Activated CD8-positive, alpha-beta T cell treated with anti-CD3 and anti-CD28 coated beads, Interleukin-2, amount 10 ng/mL, durations not matched to agents 7 days and 5 days (primary cell): ENCODE measurements around the gene GYPC. TPM values are rescaled to one million over a fixed set of nuclear protein-coding genes. Genes with fewer than 3 reads are reported as not detected.

ENCODE experiments used
- ATAC-seq: fragments of 150-1000 bp; cut with Tn5 transposase; one replicate; pipeline ENCODE4 v1.10.0; 2021; ENCODE audit warnings: moderate library complexity
- CTCF ChIA-PET: fragments of 350-600 bp; sonication (Branson Sonifier 250); formaldehyde crosslinking; loops from one replicate; lab custom pipeline; 2021; ENCODE audit warnings: antibody characterized with exemption; lab: Charles Lee
- POLR2A ChIA-PET: fragments of 350-600 bp; sonication (Branson Sonifier 250); formaldehyde crosslinking; loops from one replicate; lab custom pipeline; 2021; ENCODE audit warnings: antibody characterized with exemption; lab: Charles Lee
- DNase-seq: peaks from one replicate; pipeline ENCODE4 v3.0.0-alpha.2; 2020
- H3K27ac Mint-ChIP-seq: one replicate; pipeline ENCODE4 v1.8.0; 2021; ENCODE audit warnings: mild to moderate bottlenecking, mixed read lengths
- H3K27me3 Mint-ChIP-seq: one replicate; pipeline ENCODE4 v1.8.0; 2021; ENCODE audit warnings: low read depth, mixed read lengths
- H3K36me3 Mint-ChIP-seq: one replicate; pipeline ENCODE4 v1.8.0; 2021; ENCODE audit warnings: low read depth, mixed read lengths
- H3K4me1 Mint-ChIP-seq: one replicate; pipeline ENCODE4 v1.8.0; 2021; ENCODE audit warnings: low read depth, mixed read lengths
- H3K4me3 Mint-ChIP-seq: one replicate; pipeline ENCODE4 v1.8.0; 2021; ENCODE audit warnings: mild to moderate bottlenecking, mixed read lengths
- H3K9me3 Mint-ChIP-seq: one replicate; pipeline ENCODE4 v1.8.0; 2022; ENCODE audit warnings: mixed read lengths; ENCODE audit not compliant: insufficient read depth
- total RNA-seq, 2 experiments: library from RNA; stranded (reverse); gene quantifications; one replicate each; pipeline ENCODE4 v1.2.3, GENCODE V29; 2021

The GYPC gene
- total RNA-seq, 2 experiments from 2014 or later: 163 to 168 TPM

- peaks cover 28% of the 10 kb centered on the region for H3K4me1 Mint-ChIP-seq
- ATAC-seq (no peak), DNase-seq (no peak)
- peaks cover 90% of the 10 kb centered on the region for H3K36me3 Mint-ChIP-seq
- peaks cover 10% of the 10 kb centered on the region for H3K9me3 Mint-ChIP-seq
- CTCF ChIA-PET: no interaction called here
- POLR2A ChIA-PET: no interaction called here
- H3K27me3 Mint-ChIP-seq: no peaks in the 10 kb centered on the region
- no peak overlapping the region for H3K4me3 Mint-ChIP-seq
- H3K27ac Mint-ChIP-seq: no peak overlapping the region
Observed at GRCh38 chr2:126671488-126671887, 15.5 kb downstream of the GYPC start.

DNA sequence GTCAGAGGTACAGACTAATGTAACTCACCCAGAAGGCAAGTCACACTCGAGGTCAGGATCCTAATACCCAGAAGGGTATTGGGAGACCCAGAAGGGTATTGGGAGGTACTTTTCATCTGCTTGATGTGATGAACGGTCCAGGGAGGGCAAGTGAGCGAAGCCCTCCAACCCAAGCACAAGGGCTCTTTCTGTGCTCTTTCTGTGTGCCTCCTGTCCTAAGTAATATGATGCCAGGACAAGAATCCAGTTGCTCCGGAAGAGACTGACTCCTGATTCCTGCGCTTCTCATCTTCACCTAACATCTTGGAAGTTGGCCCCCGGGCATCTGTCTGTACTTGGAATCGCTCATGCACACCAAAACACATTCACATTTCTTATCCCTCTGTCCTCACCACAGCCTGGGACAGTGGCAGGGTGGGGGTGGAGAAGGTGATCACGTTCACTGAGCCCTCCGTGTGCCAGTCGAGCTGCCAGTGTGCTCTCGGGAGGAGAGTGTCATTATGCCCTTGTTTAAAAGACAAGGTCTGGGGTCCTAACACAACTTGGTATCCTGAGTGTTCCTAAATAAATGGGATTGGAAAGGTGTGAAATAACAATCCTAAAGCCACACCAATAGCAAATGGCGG lies 17.1 kb downstream of the GYPC start:
- Mint-ChIP-seq H3K27ac (no peak overlapping the region), H3K4me3 (no peak overlapping the region), H3K36me3 (peaks cover 88% of the 10 kb centered on the region), H3K9me3 (peaks cover 10% of the 10 kb centered on the region), H3K27me3 (no peaks in the 10 kb centered on the region), H3K4me1 (peaks cover 31% of the 10 kb centered on the region)
- DNase-seq: no peak
- ChIA-PET POLR2A (no interaction called here), CTCF (no interaction called here)
- no peak for ATAC-seq

DNA sequence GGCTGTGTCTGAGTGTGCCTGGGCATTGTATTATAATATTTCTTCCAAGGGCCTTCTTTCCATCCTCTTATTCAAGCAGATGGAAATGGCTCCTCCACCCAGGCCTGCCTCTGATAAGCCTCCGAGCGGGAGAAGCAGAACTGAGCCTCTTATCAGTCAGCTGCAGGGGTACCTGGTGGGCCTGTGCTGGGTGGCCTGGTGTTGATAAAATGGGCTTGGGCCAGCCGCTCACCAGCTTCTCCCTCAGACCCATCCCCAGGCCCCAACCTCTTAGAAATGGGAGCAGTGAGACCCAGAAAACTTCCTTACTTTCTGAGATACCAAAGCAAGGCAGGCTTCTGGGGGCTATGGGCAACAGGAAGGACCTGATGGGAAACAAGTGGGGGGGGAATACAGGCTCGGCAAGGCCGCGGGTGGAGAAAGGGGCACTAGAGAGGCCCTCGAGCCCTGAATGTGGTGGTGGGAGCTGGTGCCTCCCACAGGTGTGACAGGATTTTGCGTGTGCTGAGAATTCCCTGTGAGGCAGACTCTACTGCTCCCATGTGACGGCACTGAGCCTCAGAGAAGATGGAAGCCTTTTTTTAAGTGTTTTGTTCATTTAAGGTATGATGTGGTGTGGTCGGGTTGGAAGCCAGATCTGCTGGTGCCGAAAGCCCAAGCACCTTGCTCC lies 18.3 kb downstream of the GYPC start:
- Mint-ChIP-seq H3K4me1 (peaks cover 34% of the 10 kb centered on the region), H3K9me3 (peaks cover 10% of the 10 kb centered on the region), H3K27ac (no peak overlapping the region), H3K36me3 (peaks cover 85% of the 10 kb centered on the region), H3K4me3 (no peak overlapping the region), H3K27me3 (no peaks in the 10 kb centered on the region)
- ChIA-PET POLR2A (interaction anchor here (1.7 kb wide), 1 partner anchor 12 kb away, joined by 5 read pairs; no protein-coding TSS in a partner anchor), CTCF (no interaction called here)
- DNase-seq: no peak
- no peak for ATAC-seq

GRCh38 chr2:126675637-126676036 lies 19.7 kb downstream of the GYPC start:
- H3K27me3 Mint-ChIP-seq: no peaks in the 10 kb centered on the region
- H3K4me3 Mint-ChIP-seq: no peak overlapping the region
- no peak for ATAC-seq
- no peak overlapping the region for H3K27ac Mint-ChIP-seq
- POLR2A ChIA-PET: interaction anchor here (1.7 kb wide), 1 partner anchor 13 kb away, joined by 5 read pairs; no protein-coding TSS in a partner anchor
- DNase-seq: no peak
- peaks cover 32% of the 10 kb centered on the region for H3K4me1 Mint-ChIP-seq
- peaks cover 88% of the 10 kb centered on the region for H3K36me3 Mint-ChIP-seq
- peaks cover 10% of the 10 kb centered on the region for H3K9me3 Mint-ChIP-seq
- CTCF ChIA-PET: no interaction called here

DNA sequence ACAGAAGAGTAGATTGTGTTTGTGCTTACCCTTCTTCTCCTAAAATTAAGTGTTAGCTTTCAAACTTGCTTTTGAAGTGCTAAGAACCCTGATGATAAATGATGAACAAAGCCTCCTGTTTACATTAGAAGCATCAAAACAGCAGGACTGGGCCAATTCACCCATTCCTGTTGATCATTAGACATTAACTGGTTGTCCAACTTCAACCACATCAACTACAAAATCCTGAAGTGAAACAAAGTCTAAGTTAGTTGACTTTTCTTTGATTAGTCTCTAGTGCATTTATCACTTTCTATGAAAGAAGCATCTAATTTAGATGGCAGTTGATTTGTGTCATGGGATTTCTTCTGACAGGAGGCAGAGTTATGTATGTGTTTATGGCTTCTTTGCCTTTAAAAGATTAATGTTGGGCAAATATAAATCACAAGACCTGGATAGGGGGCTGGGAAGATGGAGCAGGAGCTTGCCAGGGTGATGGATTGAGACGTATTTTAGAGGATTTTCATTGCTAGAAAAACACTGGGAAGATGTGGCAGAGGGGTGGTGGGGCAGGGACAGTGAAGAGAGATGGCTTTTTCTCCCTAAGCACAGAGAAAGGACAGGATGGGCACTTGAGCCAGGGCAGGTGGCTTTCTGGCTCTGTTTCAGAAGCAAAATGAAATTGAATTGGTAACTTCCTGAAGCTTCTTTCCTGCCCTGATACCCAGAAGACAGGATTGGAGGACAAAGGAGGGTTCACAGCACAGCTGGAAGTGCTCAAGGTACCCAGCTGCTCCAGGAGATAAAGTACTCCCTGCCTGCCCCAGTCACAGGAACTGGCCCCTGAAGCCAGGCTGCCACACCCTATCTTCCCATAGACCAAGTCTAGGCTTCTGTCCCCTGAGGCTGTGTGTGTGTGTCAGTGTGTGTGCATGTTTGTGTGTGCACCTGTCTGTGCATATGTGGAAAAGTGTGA lies 20.5 kb downstream of the GYPC start:
- Mint-ChIP-seq H3K4me3 (no peak overlapping the region), H3K27ac (peak overlapping the region; percentile 48), H3K27me3 (no peaks in the 10 kb centered on the region), H3K4me1 (peaks cover 28% of the 10 kb centered on the region), H3K9me3 (peaks cover 10% of the 10 kb centered on the region), H3K36me3 (peaks cover 89% of the 10 kb centered on the region)
- POLR2A ChIA-PET: no interaction called here
- CTCF ChIA-PET: no interaction called here
- DNase-seq (no peak), ATAC-seq (no peak)

- peaks cover 27% of the 10 kb centered on the region for H3K4me1 Mint-ChIP-seq
- ChIA-PET POLR2A (no interaction called here), CTCF (no interaction called here)
- H3K27me3 Mint-ChIP-seq: no peaks in the 10 kb centered on the region
- peak overlapping the region; percentile 48 for H3K27ac Mint-ChIP-seq
- H3K36me3 Mint-ChIP-seq: peaks cover 89% of the 10 kb centered on the region
- peaks cover 10% of the 10 kb centered on the region for H3K9me3 Mint-ChIP-seq
- no peak overlapping the region for H3K4me3 Mint-ChIP-seq
- DNase-seq (no peak), ATAC-seq (no peak)
Observed at GRCh38 chr2:126677176-126677538, 21.2 kb downstream of the GYPC start.

DNA sequence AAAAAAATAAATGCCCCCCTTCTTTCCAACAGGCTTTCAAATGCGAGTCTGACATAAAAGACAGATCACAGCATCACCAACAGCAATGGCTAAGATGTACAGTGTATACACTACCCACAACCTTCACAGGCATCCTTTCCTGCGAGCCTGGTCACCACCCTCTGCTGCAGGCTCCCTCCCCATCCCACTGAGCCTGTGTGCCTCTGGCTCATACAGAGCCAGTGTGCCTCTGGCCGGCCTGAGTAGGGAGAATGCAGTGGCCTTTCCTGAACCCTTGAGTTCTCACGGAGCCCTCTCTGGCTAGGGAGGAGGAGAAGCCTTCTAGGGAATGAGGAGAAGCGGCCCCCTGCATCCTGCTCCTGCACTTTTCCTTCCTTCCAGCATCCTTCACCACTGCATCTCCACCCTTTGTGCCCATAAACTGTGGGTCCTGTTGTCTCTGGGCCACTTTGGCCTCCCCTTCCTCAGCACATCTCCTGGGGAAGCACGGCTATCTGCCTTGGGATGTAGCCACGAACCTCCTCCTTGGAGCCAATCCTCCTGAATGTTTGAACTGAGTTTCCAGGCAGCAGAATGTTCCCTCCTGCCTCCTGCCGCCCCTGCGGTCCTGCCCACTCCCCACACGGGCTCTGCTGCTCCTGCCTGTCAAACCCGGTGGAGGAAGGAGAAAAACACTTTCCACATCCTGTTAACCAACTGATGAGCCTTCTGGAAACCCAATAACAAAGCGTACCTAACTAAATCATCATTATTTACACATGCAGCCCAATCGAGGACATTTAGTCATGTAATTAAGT lies 22.5 kb downstream of the GYPC start:
- Mint-ChIP-seq H3K27ac (peak overlapping the region; percentile 68), H3K4me3 (no peak overlapping the region), H3K27me3 (no peaks in the 10 kb centered on the region), H3K9me3 (peaks cover 10% of the 10 kb centered on the region), H3K4me1 (peaks cover 27% of the 10 kb centered on the region), H3K36me3 (peaks cover 86% of the 10 kb centered on the region)
- POLR2A ChIA-PET: interaction anchor here (1.0 kb wide), 1 partner anchor 21 kb away, joined by 3 read pairs; no protein-coding TSS in a partner anchor
- CTCF ChIA-PET: no interaction called here
- ATAC-seq (no peak), DNase-seq (no peak)

GRCh38 chr2:126679094-126679713 lies 23.2 kb downstream of the GYPC start:
- Mint-ChIP-seq H3K36me3 (peaks cover 86% of the 10 kb centered on the region), H3K9me3 (peaks cover 10% of the 10 kb centered on the region), H3K4me3 (no peak overlapping the region), H3K27me3 (no peaks in the 10 kb centered on the region), H3K4me1 (peaks cover 30% of the 10 kb centered on the region), H3K27ac (no peak overlapping the region)
- DNase-seq (no peak), ATAC-seq (no peak)
- ChIA-PET POLR2A (interaction anchor here (1.0 kb wide), 1 partner anchor 21 kb away, joined by 3 read pairs; no protein-coding TSS in a partner anchor), CTCF (no interaction called here)

GRCh38 chr2:126681505-126681904 lies 25.5 kb downstream of the GYPC start:
- no peak overlapping the region for H3K4me3 Mint-ChIP-seq
- ATAC-seq: no peak

DNA sequence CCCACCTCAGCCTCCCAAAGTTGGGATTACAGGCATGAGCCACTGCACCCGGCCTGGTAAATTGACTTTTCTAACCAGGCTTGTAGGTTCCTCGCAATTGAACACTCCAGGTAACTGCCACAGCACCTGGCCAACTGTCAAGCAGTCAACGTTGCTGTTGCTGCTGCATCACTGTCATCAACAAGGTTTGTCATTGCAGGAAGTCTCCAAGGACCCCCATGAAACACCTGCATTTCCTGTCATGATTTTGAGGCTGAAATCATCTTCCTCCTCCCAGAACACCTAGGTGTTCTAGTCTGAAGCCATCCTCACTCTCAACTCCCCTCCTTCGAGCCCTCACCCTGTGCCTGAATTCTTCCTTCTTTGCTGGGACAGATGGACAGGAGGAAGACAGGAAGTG lies 29.7 kb downstream of the GYPC start:
- DNase-seq (no peak), ATAC-seq (no peak)
- Mint-ChIP-seq H3K36me3 (peaks cover 91% of the 10 kb centered on the region), H3K9me3 (peaks cover 5% of the 10 kb centered on the region), H3K4me3 (no peak overlapping the region), H3K4me1 (peaks cover 23% of the 10 kb centered on the region), H3K27ac (peak overlapping the region; percentile 77), H3K27me3 (no peaks in the 10 kb centered on the region)
- CTCF ChIA-PET: no interaction called here
- POLR2A ChIA-PET: no interaction called here

More at GRCh38 chr2:126681505-126681904, 25.5 kb downstream of the GYPC start:
- ChIA-PET CTCF (no interaction called here), POLR2A (interaction anchor here (1.4 kb wide), 1 partner anchor 24 kb away, joined by 3 read pairs; no protein-coding TSS in a partner anchor)
- peaks cover 39% of the 10 kb centered on the region for H3K4me1 Mint-ChIP-seq
- H3K27me3 Mint-ChIP-seq: no peaks in the 10 kb centered on the region
- H3K9me3 Mint-ChIP-seq: no peaks in the 10 kb centered on the region
- no peak for DNase-seq
- H3K27ac Mint-ChIP-seq: no peak overlapping the region
- peaks cover 83% of the 10 kb centered on the region for H3K36me3 Mint-ChIP-seq

- Mint-ChIP-seq H3K27me3 (no peaks in the 10 kb centered on the region), H3K27ac (peak overlapping the region; percentile 52), H3K9me3 (peaks cover 5% of the 10 kb centered on the region), H3K4me1 (peaks cover 23% of the 10 kb centered on the region), H3K36me3 (peaks cover 90% of the 10 kb centered on the region), H3K4me3 (no peak overlapping the region)
- ChIA-PET CTCF (no interaction called here), POLR2A (no interaction called here)
- DNase-seq (no peak), ATAC-seq (no peak)
Observed at GRCh38 chr2:126686286-126686685, 30.3 kb downstream of the GYPC start.
